GM23248 (cell line): ENCODE results near the gene URB2.

ENCODE experiments used
- EZH2 ChIP-seq: fragments of 200-600 bp; sonication (generic); IDR thresholded peaks from 2 replicates; pipeline ENCODE4 v1.6.1; 2018; ENCODE audit warnings: antibody characterized with exemption, mild to moderate bottlenecking; ENCODE audit not compliant: insufficient read depth, poor library complexity, severe bottlenecking
- EZH2phosphoT487 ChIP-seq: fragments of 200-600 bp; sonication (generic); IDR thresholded peaks from 2 replicates; pipeline ENCODE4 v1.6.1; 2018; ENCODE audit warnings: antibody characterized with exemption, moderate library complexity, mild to moderate bottlenecking, low read depth; ENCODE audit not compliant: insufficient read depth

DNA sequence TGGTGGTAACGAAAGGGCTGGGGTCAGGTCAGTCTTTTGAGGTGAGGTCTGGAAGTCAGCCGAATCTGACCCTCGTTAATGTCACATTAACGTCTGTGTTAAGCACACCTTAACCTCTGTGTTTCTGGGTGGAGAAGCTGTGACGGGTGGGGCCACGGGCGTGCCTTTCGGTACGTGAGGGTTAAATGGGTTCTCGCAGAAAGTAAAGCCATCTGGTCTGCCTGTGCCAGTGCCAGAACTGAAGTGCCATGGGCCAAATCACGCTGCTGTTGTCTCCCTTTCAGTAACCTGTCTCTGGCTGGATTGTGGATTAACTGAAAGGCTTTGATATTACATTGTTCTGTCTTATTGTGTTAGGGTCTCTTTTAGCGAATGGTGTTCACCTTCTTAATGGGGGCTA, 14.4 kb downstream of the URB2 start:
- TF ChIP-seq EZH2, result no peak
- no peak for TF ChIP-seq EZH2phosphoT487
